ENCODE measurements around the gene ZNF140. TPM values are rescaled to one million over a fixed set of nuclear protein-coding genes. Genes with fewer than 3 reads are reported as not detected.
A peak's percentile ranks its signal among the peaks of the same experiment; 100 is the strongest.

Gene ZNF140
- total and polyA plus RNA-seq, 2 of the 13 experiments (the other 11 are each of a cell fraction or from before 2014, with no cell fraction given): 8.7 to 13.5 TPM

DNA sequence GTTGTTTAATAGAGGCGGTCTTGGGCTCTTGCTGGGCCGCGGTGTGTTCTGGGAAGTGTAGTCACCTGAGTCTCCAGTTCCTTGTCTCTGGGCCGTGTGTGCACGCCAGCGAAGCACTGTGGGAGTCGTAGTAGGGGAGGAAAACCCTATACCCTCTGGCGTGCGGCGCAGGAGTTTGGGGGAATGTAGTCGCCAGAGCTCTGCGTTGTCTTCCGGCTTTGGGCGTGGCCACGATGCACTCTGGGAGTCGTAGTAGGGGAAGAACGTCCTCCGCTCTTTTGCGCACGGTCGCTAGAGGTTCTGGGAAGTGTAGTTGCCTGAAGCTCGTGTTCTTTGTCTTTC, 726 bp upstream of the ZNF140 start (continued):
- peak; percentile 20; the same call in 1 of the 2 replicates for TF ChIP-seq ZNF790 (CRISPR knock-in tag; IDR thresholded peaks at IDR 0.05; ENCODE audit: borderline replicate concordance)
- TF ChIP-seq SOX5 (CRISPR knock-in tag; IDR thresholded peaks at IDR 0.05; ENCODE audit: borderline replicate concordance): peak; percentile 38; the same call in 1 of the 2 replicates
- TF ChIP-seq POGZ (CRISPR knock-in tag; IDR thresholded peaks at IDR 0.05): peak; percentile 76
- TF ChIP-seq SP1 (IDR thresholded peaks at IDR 0.05): no peak
- TF ChIP-seq SP1 (CRISPR knock-in tag; IDR thresholded peaks at IDR 0.05): peak; percentile 100
- TF ChIP-seq ZFP62 (CRISPR knock-in tag; IDR thresholded peaks at IDR 0.05): peak; percentile 89; the same call in 1 of the 2 replicates
- no peak for TF ChIP-seq MAFF (IDR thresholded peaks at IDR 0.05; ENCODE audit: low read depth, low read length)
- TF ChIP-seq ATF7 (IDR thresholded peaks at IDR 0.05): no peak
- no peak; the same call in 1 of the 2 replicates for TF ChIP-seq ATF7 (CRISPR knock-in tag; IDR thresholded peaks at IDR 0.05)
- no peak for TF ChIP-seq RBM22 (optimal IDR thresholded peaks at IDR 0.05; ENCODE audit: low read length)
- TF ChIP-seq, protein P1, sequence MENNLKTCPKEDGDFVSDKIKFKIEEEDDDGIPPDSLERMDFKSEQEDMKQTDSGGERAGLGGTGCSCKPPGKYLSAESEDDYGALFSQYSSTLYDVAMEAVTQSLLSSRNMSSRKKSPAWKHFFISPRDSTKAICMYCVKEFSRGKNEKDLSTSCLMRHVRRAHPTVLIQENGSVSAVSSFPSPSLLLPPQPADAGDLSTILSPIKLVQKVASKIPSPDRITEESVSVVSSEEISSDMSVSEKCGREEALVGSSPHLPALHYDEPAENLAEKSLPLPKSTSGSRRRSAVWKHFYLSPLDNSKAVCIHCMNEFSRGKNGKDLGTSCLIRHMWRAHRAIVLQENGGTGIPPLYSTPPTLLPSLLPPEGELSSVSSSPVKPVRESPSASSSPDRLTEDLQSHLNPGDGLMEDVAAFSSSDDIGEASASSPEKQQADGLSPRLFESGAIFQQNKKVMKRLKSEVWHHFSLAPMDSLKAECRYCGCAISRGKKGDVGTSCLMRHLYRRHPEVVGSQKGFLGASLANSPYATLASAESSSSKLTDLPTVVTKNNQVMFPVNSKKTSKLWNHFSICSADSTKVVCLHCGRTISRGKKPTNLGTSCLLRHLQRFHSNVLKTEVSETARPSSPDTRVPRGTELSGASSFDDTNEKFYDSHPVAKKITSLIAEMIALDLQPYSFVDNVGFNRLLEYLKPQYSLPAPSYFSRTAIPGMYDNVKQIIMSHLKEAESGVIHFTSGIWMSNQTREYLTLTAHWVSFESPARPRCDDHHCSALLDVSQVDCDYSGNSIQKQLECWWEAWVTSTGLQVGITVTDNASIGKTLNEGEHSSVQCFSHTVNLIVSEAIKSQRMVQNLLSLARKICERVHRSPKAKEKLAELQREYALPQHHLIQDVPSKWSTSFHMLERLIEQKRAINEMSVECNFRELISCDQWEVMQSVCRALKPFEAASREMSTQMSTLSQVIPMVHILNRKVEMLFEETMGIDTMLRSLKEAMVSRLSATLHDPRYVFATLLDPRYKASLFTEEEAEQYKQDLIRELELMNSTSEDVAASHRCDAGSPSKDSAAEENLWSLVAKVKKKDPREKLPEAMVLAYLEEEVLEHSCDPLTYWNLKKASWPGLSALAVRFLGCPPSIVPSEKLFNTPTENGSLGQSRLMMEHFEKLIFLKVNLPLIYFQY (CRISPR knock-in tag; IDR thresholded peaks at IDR 0.05; ENCODE audit: borderline replicate concordance): 0 out of 2 replicates have a peak, but pooled peaks have one; percentile 14
- TF ChIP-seq FOXA1 (IDR thresholded peaks at IDR 0.05): no peak
- TF ChIP-seq FOXA1 (CRISPR knock-in tag; IDR thresholded peaks at IDR 0.05): 0 out of 2 replicates have a peak, but pooled peaks have one; percentile 3
- TF ChIP-seq SMAD3 (CRISPR knock-in tag; IDR thresholded peaks at IDR 0.05): peak; percentile 57; the same call in 1 of the 2 replicates
- peak; percentile 12; the same call in 1 of the 2 replicates for TF ChIP-seq ZNF331 (CRISPR knock-in tag; IDR thresholded peaks at IDR 0.05)
- TF ChIP-seq ZNF12 (CRISPR knock-in tag; IDR thresholded peaks at IDR 0.05): 0 out of 2 replicates have a peak, but pooled peaks have one; percentile 11
- TF ChIP-seq, protein P2, sequence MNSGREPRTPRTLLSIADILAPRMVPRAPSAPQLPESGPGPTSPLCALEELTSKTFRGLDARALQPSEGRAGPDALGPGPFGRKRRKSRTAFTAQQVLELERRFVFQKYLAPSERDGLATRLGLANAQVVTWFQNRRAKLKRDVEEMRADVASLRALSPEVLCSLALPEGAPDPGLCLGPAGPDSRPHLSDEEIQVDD (CRISPR knock-in tag; IDR thresholded peaks at IDR 0.05; ENCODE audit: borderline replicate concordance): no peak
- TF ChIP-seq ZNF550 (CRISPR knock-in tag; IDR thresholded peaks at IDR 0.05; ENCODE audit: borderline replicate concordance): no peak
- peak; percentile 6; the same call in 1 of the 2 replicates for TF ChIP-seq STAG1 (CRISPR knock-in tag; IDR thresholded peaks at IDR 0.05)
- TF ChIP-seq, protein P3, sequence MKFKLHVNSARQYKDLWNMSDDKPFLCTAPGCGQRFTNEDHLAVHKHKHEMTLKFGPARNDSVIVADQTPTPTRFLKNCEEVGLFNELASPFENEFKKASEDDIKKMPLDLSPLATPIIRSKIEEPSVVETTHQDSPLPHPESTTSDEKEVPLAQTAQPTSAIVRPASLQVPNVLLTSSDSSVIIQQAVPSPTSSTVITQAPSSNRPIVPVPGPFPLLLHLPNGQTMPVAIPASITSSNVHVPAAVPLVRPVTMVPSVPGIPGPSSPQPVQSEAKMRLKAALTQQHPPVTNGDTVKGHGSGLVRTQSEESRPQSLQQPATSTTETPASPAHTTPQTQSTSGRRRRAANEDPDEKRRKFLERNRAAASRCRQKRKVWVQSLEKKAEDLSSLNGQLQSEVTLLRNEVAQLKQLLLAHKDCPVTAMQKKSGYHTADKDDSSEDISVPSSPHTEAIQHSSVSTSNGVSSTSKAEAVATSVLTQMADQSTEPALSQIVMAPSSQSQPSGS (CRISPR knock-in tag; IDR thresholded peaks at IDR 0.05): peak; percentile 75; the same call in 1 of the 2 replicates
- peak; percentile 64 for TF ChIP-seq ZFY (CRISPR knock-in tag; IDR thresholded peaks at IDR 0.05)
- TF ChIP-seq, protein P4, sequence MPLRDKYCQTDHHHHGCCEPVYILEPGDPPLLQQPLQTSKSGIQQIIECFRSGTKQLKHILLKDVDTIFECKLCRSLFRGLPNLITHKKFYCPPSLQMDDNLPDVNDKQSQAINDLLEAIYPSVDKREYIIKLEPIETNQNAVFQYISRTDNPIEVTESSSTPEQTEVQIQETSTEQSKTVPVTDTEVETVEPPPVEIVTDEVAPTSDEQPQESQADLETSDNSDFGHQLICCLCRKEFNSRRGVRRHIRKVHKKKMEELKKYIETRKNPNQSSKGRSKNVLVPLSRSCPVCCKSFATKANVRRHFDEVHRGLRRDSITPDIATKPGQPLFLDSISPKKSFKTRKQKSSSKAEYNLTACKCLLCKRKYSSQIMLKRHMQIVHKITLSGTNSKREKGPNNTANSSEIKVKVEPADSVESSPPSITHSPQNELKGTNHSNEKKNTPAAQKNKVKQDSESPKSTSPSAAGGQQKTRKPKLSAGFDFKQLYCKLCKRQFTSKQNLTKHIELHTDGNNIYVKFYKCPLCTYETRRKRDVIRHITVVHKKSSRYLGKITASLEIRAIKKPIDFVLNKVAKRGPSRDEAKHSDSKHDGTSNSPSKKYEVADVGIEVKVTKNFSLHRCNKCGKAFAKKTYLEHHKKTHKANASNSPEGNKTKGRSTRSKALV (CRISPR knock-in tag; IDR thresholded peaks at IDR 0.05): peak; percentile 48; the same call in 1 of the 2 replicates
- no peak for TF ChIP-seq ZNF235 (CRISPR knock-in tag; IDR thresholded peaks at IDR 0.05; ENCODE audit: borderline replicate concordance)
- TF ChIP-seq NPAS2 (CRISPR knock-in tag; IDR thresholded peaks at IDR 0.05; ENCODE audit: borderline replicate concordance): no peak
- peak; percentile 68 for TF ChIP-seq SRF (IDR thresholded peaks at IDR 0.05; ENCODE audit: low read depth, low read length)
- peak; percentile 97 for TF ChIP-seq ATF1 (CRISPR knock-in tag; IDR thresholded peaks at IDR 0.05)
- TF ChIP-seq FOXK1 (CRISPR knock-in tag; IDR thresholded peaks at IDR 0.05; ENCODE audit: borderline replicate concordance, low read depth): peak; percentile 87; the same call in 1 of the 2 replicates

All from HepG2 (cell line).